ENCODE measurements around the gene KCNIP4. TPM values are rescaled to one million over a fixed set of nuclear protein-coding genes. Genes with fewer than 3 reads are reported as not detected.

The KCNIP4 gene
- polyA plus RNA-seq, 3 donors, result 0.09 to 0.25 TPM; not detected in 1

DNA sequence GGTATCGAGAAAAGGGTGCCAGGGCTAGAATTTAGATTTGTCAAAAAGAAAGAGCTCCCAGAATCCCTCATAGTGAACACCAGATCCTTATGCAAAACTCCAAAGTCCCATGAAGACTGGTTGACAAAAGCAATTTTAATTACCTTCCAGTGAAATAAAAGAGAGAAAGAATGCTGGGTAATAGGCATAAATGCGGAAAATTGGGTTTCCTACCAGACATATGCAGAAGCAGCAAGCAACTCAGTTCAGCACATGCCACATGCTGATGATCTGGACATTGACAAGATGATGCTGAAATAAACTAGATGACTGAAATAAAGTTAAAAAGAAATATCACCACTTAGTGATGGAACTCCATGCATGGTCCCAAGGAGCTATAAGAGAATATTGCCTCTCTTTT is 83.9 kb downstream of the KCNIP4 start:
- H3K36me3 ChIP-seq (replicated peaks in 1 of 2; ENCODE audit: control insufficient read depth in 1 of 2, insufficient read depth in 2 of 2, low read length in 2 of 2), result no peaks in the 10 kb centered on the region
- intact Hi-C loops (cut with micrococcal nuclease), result no loop called here
- no peak overlapping the region for H3K4me2 ChIP-seq (replicated peaks; ENCODE audit: extremely low read depth, low read length, poor library complexity, severe bottlenecking)
- no peaks in the 10 kb centered on the region for H3K36me3 Mint-ChIP-seq
- H3K27ac Mint-ChIP-seq, result no peak overlapping the region
- no peak for DNase-seq
- H3K79me2 ChIP-seq (ENCODE audit: insufficient read depth, low read length), result no peaks in the 10 kb centered on the region
- H3K4me1 ChIP-seq (ENCODE audit: control insufficient read depth in 1 of 2, insufficient read depth in 2 of 2, low read length in 2 of 2), result no peaks in the 10 kb centered on the region
- no CpG with 5 or more reads among the region's 2 CpGs for WGBS (ENCODE audit: insufficient coverage)
- no peaks in the 10 kb centered on the region for H4K20me1 ChIP-seq (ENCODE audit: insufficient read depth, low read length)
- H3K9me3 Mint-ChIP-seq, result peaks cover 0 to 4% (median 2%) of the 10 kb centered on the region in 7 donors
- TF ChIP-seq, protein P1, sequence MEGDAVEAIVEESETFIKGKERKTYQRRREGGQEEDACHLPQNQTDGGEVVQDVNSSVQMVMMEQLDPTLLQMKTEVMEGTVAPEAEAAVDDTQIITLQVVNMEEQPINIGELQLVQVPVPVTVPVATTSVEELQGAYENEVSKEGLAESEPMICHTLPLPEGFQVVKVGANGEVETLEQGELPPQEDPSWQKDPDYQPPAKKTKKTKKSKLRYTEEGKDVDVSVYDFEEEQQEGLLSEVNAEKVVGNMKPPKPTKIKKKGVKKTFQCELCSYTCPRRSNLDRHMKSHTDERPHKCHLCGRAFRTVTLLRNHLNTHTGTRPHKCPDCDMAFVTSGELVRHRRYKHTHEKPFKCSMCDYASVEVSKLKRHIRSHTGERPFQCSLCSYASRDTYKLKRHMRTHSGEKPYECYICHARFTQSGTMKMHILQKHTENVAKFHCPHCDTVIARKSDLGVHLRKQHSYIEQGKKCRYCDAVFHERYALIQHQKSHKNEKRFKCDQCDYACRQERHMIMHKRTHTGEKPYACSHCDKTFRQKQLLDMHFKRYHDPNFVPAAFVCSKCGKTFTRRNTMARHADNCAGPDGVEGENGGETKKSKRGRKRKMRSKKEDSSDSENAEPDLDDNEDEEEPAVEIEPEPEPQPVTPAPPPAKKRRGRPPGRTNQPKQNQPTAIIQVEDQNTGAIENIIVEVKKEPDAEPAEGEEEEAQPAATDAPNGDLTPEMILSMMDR (IDR thresholded peaks at IDR 0.05), result no peak
- H3K4me3 Mint-ChIP-seq, result no peak overlapping the region
- peaks cover 0 to 1% (median 1%) of the 10 kb centered on the region in 3 donors for H3K27me3 Mint-ChIP-seq (ENCODE audit: low read depth in 3 of 3)
- H3K9ac ChIP-seq (ENCODE audit: insufficient read depth, low read length, poor library complexity, severe bottlenecking), result no peak overlapping the region
- no peaks in the 10 kb centered on the region for H3K27me3 ChIP-seq (ENCODE audit: control insufficient read depth in 2 of 2, insufficient read depth in 2 of 2, low read length in 2 of 2)
- no peaks in the 10 kb centered on the region for H3K9me3 ChIP-seq (replicated peaks in 1 of 2; ENCODE audit: control insufficient read depth in 1 of 2, insufficient read depth in 1 of 2, low read length in 2 of 2)
- no peak overlapping the region for H2AFZ ChIP-seq (ENCODE audit: insufficient read depth, low read depth, low read length, poor library complexity, severe bottlenecking)
- H3K4me1 Mint-ChIP-seq, result no peaks in the 10 kb centered on the region
- no peak overlapping the region for H3K4me3 ChIP-seq (replicated peaks in 1 of 3; ENCODE audit: low read depth in 2 of 3, low read length in 3 of 3)
- no peak overlapping the region for H3K27ac ChIP-seq (ENCODE audit: low read depth in 1 of 2, low read length in 2 of 2)

DNA sequence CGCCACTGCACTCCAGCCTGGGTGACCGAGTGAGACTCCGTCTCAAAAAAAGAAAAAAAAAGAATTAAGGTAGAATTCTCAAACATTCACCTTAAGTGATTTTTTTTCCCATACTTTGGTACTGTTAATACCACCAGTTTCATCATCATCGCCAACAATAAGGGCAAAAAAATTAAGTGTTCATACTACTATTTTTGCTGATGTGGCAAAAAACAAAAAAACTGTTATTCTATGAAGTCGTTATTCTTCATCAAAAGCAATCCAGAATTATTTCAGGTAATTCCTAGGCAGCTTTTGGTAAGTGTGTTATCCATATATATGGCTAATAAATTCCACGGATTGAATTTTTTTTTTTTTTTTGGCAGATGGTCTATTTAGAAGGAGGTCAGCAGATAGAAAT is 85.7 kb downstream of the KCNIP4 start:
- Histone ChIP-seq H3K4me3 (replicated peaks in 1 of 3; ENCODE audit: low read depth in 2 of 3, low read length in 3 of 3) (no peak overlapping the region), H3K4me1 (ENCODE audit: control insufficient read depth in 1 of 2, insufficient read depth in 2 of 2, low read length in 2 of 2) (no peaks in the 10 kb centered on the region), H3K79me2 (ENCODE audit: insufficient read depth, low read length) (no peaks in the 10 kb centered on the region), H3K4me2 (replicated peaks; ENCODE audit: extremely low read depth, low read length, poor library complexity, severe bottlenecking) (no peak overlapping the region), H3K36me3 (replicated peaks in 1 of 2; ENCODE audit: control insufficient read depth in 1 of 2, insufficient read depth in 2 of 2, low read length in 2 of 2) (no peaks in the 10 kb centered on the region), H3K9me3 (replicated peaks in 1 of 2; ENCODE audit: control insufficient read depth in 1 of 2, insufficient read depth in 1 of 2, low read length in 2 of 2) (peaks cover 0 to 3% of the 10 kb centered on the region in 2 donors), H3K27me3 (ENCODE audit: control insufficient read depth in 2 of 2, insufficient read depth in 2 of 2, low read length in 2 of 2) (no peaks in the 10 kb centered on the region), H4K20me1 (ENCODE audit: insufficient read depth, low read length) (no peaks in the 10 kb centered on the region), H3K27ac (ENCODE audit: low read depth in 1 of 2, low read length in 2 of 2) (no peak overlapping the region), H3K9ac (ENCODE audit: insufficient read depth, low read length, poor library complexity, severe bottlenecking) (no peak overlapping the region), H2AFZ (ENCODE audit: insufficient read depth, low read depth, low read length, poor library complexity, severe bottlenecking) (no peak overlapping the region)
- no peaks in the 10 kb centered on the region for H3K36me3 Mint-ChIP-seq
- TF ChIP-seq, protein P1 (IDR thresholded peaks at IDR 0.05), result no peak
- peaks cover 0 to 1% (median 1%) of the 10 kb centered on the region in 3 donors for H3K27me3 Mint-ChIP-seq (ENCODE audit: low read depth in 3 of 3)
- no peak overlapping the region for H3K4me3 Mint-ChIP-seq
- no peak overlapping the region for H3K27ac Mint-ChIP-seq
- H3K9me3 Mint-ChIP-seq, result peaks cover 0 to 10% (median 3%) of the 10 kb centered on the region in 7 donors
- no peaks in the 10 kb centered on the region for H3K4me1 Mint-ChIP-seq
- intact Hi-C loops (cut with micrococcal nuclease), result no loop called here
- no peak for DNase-seq
- WGBS (ENCODE audit: insufficient coverage), result 100% methylated on average over 1 of the region's 6 CpGs

All from CD14-positive monocyte (primary cell).